Gastroesophageal sphincter (tissue), 4 donors: Measurements from ENCODE around the gene KNDC1. TPM values are rescaled to one million over a fixed set of nuclear protein-coding genes. Genes with fewer than 3 reads are reported as not detected.

Experiments
- ATAC-seq: fragments of 150-250 bp; one replicate; pipeline ENCODE4 v1.9.1; 2016; ENCODE audit warnings: mild to moderate bottlenecking, moderate library complexity
- H3K27ac ChIP-seq, 4 donors: fragments of 200-600 bp; sonication (generic) in 3 of 4; 1 replicate in 3 of 4; 2 replicates in 1 of 4; pipeline ENCODE4 v1.5.1; 2016 to 2019
- H3K27me3 ChIP-seq: fragments of 200-600 bp; sonication (generic); one replicate; pipeline ENCODE4 v1.5.1; 2019
- H3K36me3 ChIP-seq, 2 donors: fragments of 200-600 bp; sonication (generic); one replicate each; pipeline ENCODE4 v1.5.1; 2019; ENCODE audit warnings: control low read depth in 1 of 2
- H3K4me1 ChIP-seq, 3 donors: fragments of 200-600 bp; sonication (generic); 1 replicate in 2 of 3; 2 replicates in 1 of 3; pipeline ENCODE4 v1.5.1; 2016 to 2019; ENCODE audit warnings: control low read depth in 2 of 3
- H3K4me3 ChIP-seq, 2 donors: fragments of 200-600 bp; sonication (generic); one replicate each; pipeline ENCODE4 v1.5.1; 2019; ENCODE audit warnings: mild to moderate bottlenecking in 1 of 2, moderate library complexity in 1 of 2
- H3K9me3 ChIP-seq, 3 donors: fragments of 200-600 bp; sonication (generic); one replicate each; pipeline ENCODE4 v1.5.1; 2017 to 2019; ENCODE audit warnings: control low read depth in 2 of 3
- EP300 ChIP-seq: sonication (generic); formaldehyde crosslinking; IDR thresholded peaks from one replicate; pipeline ENCODE4 v1.6.1; 2017; ENCODE audit warnings: antibody characterized with exemption, mild to moderate bottlenecking
- POLR2A ChIP-seq, 2 donors: fragments of 450-650 bp; IDR thresholded peaks; one replicate each; pipeline ENCODE4 v1.6.1; 2017; ENCODE audit warnings: antibody characterized with exemption in 2 of 2, mild to moderate bottlenecking in 2 of 2, moderate library complexity in 1 of 2
- POLR2AphosphoS5 ChIP-seq: sonication (generic); formaldehyde crosslinking; IDR thresholded peaks from one replicate; pipeline ENCODE4 v1.6.1; 2017; ENCODE audit warnings: antibody characterized with exemption
- WGBS, 2 donors: methylation state at CpG; one replicate each; pipeline ENCODE4 v1.1.5; 2018; ENCODE audit warnings: low coverage in 1 of 2; 5-methylcytosine and 5-hydroxymethylcytosine counted together
- total RNA-seq, 4 donors: library from RNA; depleted of rRNA; stranded (reverse); fragments of >200 nt; gene quantifications; one replicate each; pipeline ENCODE4 v1.1.0, GENCODE V29; 2016
- TF ChIP-seq, protein P1 (sequence below), 4 experiments: fragments of 200-600 bp in 2 of 4; fragments of 450-650 bp in 2 of 4; sonication (generic) in 1 of 4; IDR thresholded peaks; one replicate each; pipeline ENCODE4 v1.5.1; 2017 to 2019; ENCODE audit warnings: antibody characterized with exemption in 4 of 4, mild to moderate bottlenecking in 2 of 4, moderate library complexity in 2 of 4

KNDC1 gene
- total RNA-seq, 4 donors from 2014 or later = 0.62 to 3.4 (median 0.98) TPM

DNA sequence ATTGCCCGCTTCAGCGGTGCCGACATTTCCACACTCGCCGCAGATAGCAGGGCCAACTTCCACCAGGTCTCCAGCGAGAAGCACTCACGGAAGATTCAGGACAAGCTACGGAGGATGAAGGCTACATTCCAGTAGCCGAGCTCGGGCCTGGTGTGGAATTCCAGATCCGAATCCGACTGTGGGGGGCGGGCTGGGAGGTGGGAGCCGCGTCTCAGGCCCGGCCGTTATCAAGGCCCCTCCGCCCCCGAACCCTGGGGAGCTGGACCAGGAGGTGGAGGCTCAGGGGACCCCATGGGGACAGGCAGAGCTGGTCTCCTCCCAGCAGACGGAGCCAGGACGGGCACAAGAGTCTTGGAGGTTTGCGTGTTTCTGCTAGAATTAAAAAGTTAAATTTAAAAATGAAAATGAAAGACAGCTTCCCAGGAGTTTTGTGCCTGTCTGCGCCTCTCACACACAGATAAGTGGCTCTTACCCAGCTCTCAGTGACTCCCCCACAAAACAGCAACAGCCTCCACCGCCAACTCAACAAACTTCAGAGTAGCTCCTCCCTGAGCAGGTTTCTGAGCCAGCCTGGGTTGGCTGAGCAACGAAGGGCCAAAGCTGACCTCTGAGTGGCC lies 64.8 kb downstream of the KNDC1 start:
- no peak for TF ChIP-seq POLR2AphosphoS5
- no peak for TF ChIP-seq EP300
- TF ChIP-seq POLR2A (IDR thresholded peaks at IDR 0.05) = no peak
- TF ChIP-seq, protein P1, sequence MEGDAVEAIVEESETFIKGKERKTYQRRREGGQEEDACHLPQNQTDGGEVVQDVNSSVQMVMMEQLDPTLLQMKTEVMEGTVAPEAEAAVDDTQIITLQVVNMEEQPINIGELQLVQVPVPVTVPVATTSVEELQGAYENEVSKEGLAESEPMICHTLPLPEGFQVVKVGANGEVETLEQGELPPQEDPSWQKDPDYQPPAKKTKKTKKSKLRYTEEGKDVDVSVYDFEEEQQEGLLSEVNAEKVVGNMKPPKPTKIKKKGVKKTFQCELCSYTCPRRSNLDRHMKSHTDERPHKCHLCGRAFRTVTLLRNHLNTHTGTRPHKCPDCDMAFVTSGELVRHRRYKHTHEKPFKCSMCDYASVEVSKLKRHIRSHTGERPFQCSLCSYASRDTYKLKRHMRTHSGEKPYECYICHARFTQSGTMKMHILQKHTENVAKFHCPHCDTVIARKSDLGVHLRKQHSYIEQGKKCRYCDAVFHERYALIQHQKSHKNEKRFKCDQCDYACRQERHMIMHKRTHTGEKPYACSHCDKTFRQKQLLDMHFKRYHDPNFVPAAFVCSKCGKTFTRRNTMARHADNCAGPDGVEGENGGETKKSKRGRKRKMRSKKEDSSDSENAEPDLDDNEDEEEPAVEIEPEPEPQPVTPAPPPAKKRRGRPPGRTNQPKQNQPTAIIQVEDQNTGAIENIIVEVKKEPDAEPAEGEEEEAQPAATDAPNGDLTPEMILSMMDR (IDR thresholded peaks at IDR 0.05) = no peak
- H3K27ac ChIP-seq = no peak overlapping the region
- H3K4me1 ChIP-seq = peaks cover 0 to 6% (median 3%) of the 10 kb centered on the region in 3 donors
- 83% methylated on average over 11 of the region's 25 CpGs; no CpG with 5 or more reads in 1 of the 2 donors for WGBS, 2 donors
- H3K36me3 ChIP-seq = no peaks in the 10 kb centered on the region
- no peak for ATAC-seq
- H3K4me3 ChIP-seq = no peak overlapping the region
- peaks cover 65% of the 10 kb centered on the region for H3K27me3 ChIP-seq
- no peaks in the 10 kb centered on the region for H3K9me3 ChIP-seq

DNA sequence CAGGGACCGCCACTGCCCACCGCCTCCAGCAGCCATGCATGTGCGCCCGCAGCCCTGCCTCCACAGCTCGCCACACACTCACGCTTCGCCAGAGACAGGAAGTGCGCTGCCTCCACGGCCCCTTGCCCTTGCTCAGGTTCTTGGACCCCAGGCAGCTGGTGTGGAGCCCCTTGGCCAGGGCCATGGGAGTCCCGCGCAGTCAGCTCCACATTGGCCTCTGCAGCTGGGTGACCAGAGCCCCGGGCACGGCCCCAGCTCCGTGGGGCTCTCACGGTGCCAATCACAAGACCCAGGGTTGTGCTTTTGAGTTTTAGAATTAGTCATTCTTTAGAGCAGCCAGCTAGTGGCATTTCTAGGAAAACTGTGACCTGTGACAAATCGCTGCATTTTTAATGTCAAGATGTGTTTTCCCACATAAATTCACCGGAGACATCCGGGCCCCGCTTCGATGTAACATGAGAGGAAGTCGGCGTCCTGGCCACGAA lies 65.7 kb downstream of the KNDC1 start:
- Histone ChIP-seq H3K27me3 (peaks cover 66% of the 10 kb centered on the region), H3K36me3 (no peaks in the 10 kb centered on the region), H3K4me3 (no peak overlapping the region), H3K27ac (no peak overlapping the region), H3K4me1 (peaks cover 0 to 15% (median 8%) of the 10 kb centered on the region in 3 donors), H3K9me3 (no peaks in the 10 kb centered on the region)
- ATAC-seq = no peak
- WGBS, 2 donors = 70 to 83% methylated on average over 3 to 8 of the region's 23 CpGs
- TF ChIP-seq EP300 (no peak), POLR2A (IDR thresholded peaks at IDR 0.05) (no peak), POLR2AphosphoS5 (no peak)
- TF ChIP-seq, protein P1 (IDR thresholded peaks at IDR 0.05) = no peak

DNA sequence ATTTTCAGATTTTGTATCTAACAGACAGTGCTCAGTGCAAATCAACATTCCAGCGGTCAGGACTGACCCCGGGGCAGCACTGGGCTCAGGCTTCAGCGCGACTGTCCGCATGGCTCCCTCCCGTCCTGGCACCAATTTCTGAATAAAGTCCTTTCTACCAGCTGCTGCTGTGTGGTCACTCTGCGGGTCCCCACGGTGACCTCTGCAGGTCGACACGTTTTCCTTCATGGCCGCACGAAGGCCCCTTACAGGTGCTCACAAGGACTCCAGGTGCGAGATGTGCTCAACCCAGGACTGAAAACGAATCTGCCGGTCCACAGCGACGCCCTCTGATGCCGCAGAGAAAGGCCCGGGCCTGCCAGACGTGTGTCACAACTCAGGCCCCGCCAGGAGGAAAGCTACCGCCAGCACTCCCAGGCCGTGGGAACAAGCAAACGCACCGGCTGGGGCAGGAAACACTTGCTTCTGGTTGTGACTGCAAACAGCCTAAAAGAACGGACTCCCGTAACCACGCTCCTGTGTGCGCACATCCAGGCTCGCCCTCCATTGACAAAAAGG lies 66.3 kb downstream of the KNDC1 start:
- ATAC-seq = no peak
- peaks cover 66% of the 10 kb centered on the region for H3K27me3 ChIP-seq
- peaks cover 0 to 21% (median 8%) of the 10 kb centered on the region in 3 donors for H3K4me1 ChIP-seq
- WGBS, 2 donors = 79 to 85% methylated on average over 5 to 16 of the region's 30 CpGs
- no peak overlapping the region for H3K4me3 ChIP-seq
- H3K27ac ChIP-seq = no peak overlapping the region
- TF ChIP-seq POLR2AphosphoS5 = no peak
- TF ChIP-seq, protein P1 (IDR thresholded peaks at IDR 0.05) = no peak
- no peak for TF ChIP-seq POLR2A (IDR thresholded peaks at IDR 0.05)
- TF ChIP-seq EP300 = no peak
- no peaks in the 10 kb centered on the region for H3K9me3 ChIP-seq
- H3K36me3 ChIP-seq = no peaks in the 10 kb centered on the region

DNA sequence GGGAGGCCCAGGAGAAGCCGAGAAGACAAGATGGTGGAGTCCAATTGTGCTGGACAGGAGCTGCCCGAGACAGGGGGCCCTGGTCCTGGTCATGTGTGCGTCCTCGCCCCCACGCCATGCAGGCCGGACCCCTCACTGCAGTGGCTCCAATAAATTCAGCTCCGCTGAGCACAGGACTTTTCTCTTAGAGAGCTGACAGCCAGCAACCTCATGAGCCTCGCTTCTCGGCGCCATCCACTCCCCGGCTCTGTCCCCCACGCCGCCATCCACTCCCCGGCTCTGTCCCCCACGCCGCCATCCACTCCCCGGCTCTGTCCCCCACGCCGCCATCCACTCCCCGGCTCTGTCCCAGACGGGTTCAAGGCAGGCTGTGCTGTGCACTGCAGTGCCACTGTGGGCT lies 67.2 kb downstream of the KNDC1 start:
- Histone ChIP-seq H3K36me3 (no peaks in the 10 kb centered on the region), H3K4me3 (no peak overlapping the region), H3K4me1 (peaks cover 0 to 21% (median 8%) of the 10 kb centered on the region in 3 donors), H3K27me3 (peaks cover 72% of the 10 kb centered on the region), H3K9me3 (no peaks in the 10 kb centered on the region), H3K27ac (no peak overlapping the region)
- no peak for ATAC-seq
- TF ChIP-seq EP300 = no peak
- TF ChIP-seq POLR2AphosphoS5 = no peak
- TF ChIP-seq, protein P1 (IDR thresholded peaks at IDR 0.05) = no peak
- no peak for TF ChIP-seq POLR2A (IDR thresholded peaks at IDR 0.05)
- 85 to 86% methylated on average over 13 to 16 of the region's 21 CpGs for WGBS, 2 donors
